GM12801 (cell line): Measurements from ENCODE around the gene RAC2.

ENCODE experiments used
- CTCF ChIP-seq: IDR thresholded peaks from one replicate; pipeline ENCODE4 v1.5.1; 2011; ENCODE audit warnings: control low read depth; ENCODE audit not compliant: insufficient read length; ENCODE audit errors: extremely low read depth

The RAC2 gene

GRCh38 chr22:37229805-37230672 lies 14.0 kb downstream of the RAC2 start:
- no peak for TF ChIP-seq CTCF

GRCh38 chr22:37229012-37229804 lies 14.9 kb downstream of the RAC2 start:
- TF ChIP-seq CTCF, result no peak

GRCh38 chr22:37228106-37229011 lies 15.7 kb downstream of the RAC2 start:
- TF ChIP-seq CTCF, result no peak

- no peak for TF ChIP-seq CTCF
Observed at GRCh38 chr22:37226514-37226913, 17.6 kb downstream of the RAC2 start.

- TF ChIP-seq CTCF, result no peak
Observed at GRCh38 chr22:37226087-37226486, 18.0 kb downstream of the RAC2 start.

GRCh38 chr22:37225481-37225880 lies 18.6 kb downstream of the RAC2 start:
- no peak for TF ChIP-seq CTCF

GRCh38 chr22:37224757-37225420 lies 19.2 kb downstream of the RAC2 start:
- no peak for TF ChIP-seq CTCF
